Measurements from ENCODE around the gene TNIK.

GRCh38 chr3:171086914-171087313, 373.3 kb downstream of the TNIK start:
- TF ChIP-seq ZNF274 (IDR thresholded peaks at IDR 0.05; ENCODE audit: low read depth, low read length), result no peak
- no peak for TF ChIP-seq YY1 (IDR thresholded peaks at IDR 0.05; ENCODE audit: insufficient read depth, insufficient read length)
- no peak for TF ChIP-seq SUZ12 (IDR thresholded peaks at IDR 0.05; ENCODE audit: extremely low read depth, insufficient read depth, insufficient read length)
